HG03196 (cell line): Measurements from ENCODE around the gene DPP10.

Experiments
- ATAC-seq: cut with Tn5 transposase; IDR thresholded peaks from one replicate; pipeline ENCODE4 v1.9.1; 2021; ENCODE audit not compliant: unreplicated experiment

Gene DPP10

DNA sequence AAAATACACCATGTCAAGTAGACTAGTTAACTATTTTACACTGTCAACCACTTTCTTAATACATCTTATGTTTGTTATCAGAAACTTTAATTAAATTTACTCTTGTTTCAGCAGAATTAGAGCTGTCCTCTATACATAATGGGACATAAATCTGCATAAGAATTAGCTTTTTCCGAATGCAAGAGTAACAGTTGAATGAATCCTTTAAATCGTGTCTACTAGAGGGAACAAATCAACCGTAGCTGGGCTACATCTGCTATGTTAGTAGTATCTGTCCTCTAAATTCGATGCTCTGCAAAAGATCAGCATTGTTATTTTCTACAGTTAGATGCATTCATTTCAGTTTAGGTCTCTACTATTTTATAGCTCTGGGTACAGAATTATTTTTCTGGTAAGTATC lies 1090.6 kb downstream of the DPP10 start:
- no peak for ATAC-seq

DNA sequence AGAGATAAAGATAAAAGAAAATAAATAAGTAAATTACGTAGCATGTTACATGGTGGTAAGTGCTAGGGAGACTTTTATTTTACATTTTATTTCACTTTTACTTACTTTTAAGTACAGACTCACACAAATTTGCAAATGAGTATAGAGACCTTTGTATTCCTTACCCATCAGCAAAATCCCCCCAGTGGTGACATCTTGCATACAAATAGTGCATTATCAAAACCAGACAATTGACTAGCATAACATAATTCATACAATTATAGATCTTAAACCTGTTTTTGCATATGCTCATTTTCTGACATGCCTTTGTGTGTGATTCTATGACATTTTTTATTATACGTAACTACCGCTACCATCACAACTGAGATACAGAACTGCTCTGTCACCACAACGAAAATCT lies 1099.4 kb downstream of the DPP10 start:
- ATAC-seq, result no peak

DNA sequence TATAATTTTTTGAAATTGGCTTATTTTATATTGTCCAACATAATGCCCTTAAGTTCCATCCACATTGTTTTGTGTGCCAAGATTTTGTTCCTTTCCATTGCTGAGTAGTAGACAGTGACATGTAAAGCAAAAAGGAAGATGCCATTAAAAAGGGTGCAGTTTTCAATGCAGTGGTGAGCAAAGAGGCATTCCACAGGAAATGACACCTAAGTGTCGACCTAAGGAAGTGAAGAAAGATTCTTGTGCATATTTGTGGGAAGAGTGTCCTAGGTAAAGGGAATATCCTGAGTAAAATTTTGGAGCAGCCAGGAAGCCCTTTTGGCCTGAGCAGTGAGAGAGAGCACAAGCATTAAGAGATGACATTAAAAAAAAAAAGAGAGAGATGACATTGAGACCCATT lies 1099.9 kb downstream of the DPP10 start:
- no peak for ATAC-seq

DNA sequence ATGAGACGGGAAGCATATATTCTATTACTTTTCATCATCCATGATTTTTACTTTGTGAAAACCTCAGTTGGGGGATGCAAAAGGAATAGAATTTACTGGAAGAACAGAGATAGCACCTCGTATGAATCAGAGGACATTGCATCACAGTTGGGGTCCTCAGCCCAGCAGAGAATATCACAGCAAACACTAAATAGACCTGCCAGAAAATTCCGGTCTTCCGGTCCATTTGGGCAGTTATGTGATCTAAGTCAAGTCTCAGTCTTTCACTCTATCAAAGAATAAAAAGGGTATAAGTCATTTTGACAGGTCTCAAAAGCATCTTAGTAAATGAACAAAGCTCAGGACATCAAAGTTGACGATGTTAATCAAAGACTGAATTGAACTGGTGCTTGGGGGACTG lies 1100.6 kb downstream of the DPP10 start:
- ATAC-seq, result no peak

DNA sequence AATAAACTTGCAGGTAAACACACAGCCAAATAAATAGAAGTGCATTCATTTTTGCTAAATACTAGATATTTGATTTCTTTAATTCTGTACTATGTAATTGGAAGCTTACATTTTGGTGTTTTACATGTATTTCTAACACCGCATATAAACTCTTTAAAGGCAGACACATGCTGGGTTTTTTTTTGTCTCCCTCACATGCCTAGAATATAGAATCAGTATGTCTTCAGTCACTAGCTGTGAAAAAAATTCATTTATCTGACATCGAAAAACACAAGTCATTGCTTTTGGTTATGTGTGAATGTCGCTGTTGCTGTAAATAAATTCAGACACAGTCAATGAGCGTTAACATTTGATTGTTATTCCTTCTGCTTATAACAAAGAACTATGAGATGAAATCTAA lies 1101.0 kb downstream of the DPP10 start:
- ATAC-seq, result no peak

DNA sequence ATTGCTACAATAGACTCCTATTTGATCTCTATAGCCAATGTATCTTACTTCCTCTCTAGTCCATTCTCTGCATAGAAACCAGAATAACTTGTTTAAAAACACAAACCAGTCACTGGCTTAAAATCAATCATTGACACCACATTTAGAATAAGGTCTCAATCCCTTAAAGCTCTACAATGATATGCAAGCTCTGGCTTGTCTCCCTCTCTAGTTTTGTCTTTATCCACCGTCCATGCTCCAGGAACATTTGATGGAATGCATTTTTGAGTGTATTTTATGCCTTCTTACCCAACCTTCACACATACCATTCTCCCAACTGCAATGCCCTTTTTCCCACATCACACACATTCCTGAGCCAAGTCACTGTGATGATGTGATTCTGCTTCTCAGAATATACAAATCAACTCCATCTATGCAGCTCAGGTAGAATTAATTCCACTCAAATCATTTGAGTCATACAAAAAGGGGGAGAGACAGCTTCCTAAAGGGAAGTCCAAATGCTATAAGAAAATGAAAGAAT lies 1107.2 kb downstream of the DPP10 start:
- ATAC-seq, result no peak

DNA sequence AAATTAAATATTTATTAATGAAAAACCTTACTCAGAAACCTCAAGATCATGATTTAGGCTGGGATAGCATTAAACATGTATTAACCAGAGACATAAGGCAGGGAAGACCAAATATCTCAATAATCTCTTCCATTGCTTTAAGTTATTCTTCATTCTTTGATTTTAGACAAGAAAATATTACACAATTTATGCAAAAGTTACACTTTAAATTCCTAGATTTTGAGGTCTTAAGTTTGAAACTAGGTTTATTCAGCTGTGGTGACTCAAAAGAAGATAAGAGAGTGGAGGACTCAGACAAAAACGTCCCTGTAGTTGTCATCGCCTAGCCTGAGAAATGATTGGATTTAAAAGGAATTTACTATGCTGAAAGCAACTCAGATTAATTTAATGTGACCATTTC lies 1110.3 kb downstream of the DPP10 start:
- no peak for ATAC-seq

DNA sequence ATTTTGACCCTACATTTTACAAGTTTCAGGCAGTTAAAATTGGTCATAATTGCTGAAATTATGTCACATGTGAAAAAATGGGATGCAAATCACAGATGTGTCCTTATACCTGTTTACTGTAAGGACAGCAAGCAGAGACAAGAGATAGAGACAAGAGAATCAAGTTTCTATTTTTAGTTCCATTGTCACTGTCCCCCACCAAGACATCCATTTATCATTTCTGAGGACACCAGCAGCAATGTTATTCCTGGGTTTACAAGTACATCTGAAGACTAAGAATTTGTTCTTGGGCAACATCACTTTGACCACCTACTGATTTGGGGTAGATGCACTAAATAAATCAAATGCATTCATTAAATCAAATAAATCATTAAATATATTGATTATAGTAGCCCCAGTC lies 1111.7 kb downstream of the DPP10 start:
- ATAC-seq, result no peak

DNA sequence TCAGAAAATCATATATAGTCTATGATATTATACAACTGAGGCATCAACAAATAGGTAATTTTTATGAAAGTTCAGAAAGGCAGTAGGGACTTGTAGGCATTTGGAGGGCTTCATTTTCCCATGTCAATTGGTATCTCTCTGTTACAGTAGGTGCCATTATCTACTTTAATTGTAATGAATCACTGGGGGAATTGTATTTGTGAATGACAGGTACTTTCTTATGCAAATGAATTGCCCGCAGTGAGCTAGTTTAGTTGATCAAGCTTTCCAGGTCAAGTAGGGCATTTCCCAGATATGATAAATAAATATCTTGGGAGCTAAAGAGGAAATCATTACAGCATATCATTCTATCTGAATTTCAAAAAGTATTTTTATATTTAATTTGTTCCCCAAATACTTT lies 1116.3 kb downstream of the DPP10 start:
- ATAC-seq, result no peak

DNA sequence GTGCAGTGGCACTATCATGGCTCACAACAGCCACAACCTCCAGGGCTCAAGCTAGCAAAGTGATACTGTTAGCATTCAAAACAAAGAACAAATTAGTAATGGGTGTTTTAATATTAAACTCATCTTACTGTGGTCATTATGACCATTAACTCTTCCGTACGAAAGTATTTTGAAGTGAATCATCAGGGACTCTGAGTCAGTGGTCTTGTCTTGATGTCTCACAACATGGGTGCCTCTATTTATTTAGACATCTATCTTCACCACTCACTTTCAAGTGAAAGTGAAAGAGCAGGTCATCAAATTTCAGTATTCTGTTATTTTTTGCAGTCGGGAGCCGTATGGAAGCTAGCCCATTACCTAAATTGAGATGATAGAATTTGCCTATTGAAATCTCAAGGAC lies 1118.2 kb downstream of the DPP10 start:
- ATAC-seq, result no peak

DNA sequence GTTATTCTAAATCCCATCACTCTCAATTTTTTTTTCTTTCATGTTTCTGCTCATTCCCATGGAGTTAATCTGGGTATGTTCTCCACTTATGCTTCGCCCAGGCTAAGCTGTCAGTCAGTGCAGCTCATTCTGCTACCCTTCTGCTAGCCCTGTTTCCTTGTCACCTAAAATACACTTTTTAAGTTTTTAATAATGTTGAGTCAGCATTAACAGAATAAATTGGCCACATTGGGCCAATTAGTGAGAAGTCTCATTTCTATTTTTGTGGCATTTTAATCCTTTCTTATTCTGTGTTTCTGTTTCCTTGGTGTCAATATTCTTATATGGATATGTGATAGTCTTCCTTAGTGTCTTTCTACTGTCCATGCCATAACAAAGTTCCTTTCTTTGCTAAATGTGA lies 1126.2 kb downstream of the DPP10 start:
- ATAC-seq, result no peak

DNA sequence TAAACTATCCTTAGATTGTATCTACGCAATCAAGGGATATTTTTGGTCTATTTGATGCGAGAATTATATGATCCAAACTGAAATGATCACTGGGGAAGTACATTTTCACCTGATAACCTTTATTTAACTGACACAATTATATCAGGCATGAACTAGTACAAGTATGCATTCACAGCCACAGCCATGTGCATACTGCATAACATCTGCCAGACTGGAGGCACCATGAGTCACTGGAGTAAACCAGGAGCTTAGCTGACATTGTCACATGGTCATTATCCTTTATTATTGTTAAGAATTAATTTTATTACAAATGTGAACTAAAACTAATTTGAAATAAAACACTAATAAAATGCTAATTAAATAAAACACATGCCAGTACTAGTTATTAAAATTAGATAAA lies 1127.1 kb downstream of the DPP10 start:
- ATAC-seq, result no peak

DNA sequence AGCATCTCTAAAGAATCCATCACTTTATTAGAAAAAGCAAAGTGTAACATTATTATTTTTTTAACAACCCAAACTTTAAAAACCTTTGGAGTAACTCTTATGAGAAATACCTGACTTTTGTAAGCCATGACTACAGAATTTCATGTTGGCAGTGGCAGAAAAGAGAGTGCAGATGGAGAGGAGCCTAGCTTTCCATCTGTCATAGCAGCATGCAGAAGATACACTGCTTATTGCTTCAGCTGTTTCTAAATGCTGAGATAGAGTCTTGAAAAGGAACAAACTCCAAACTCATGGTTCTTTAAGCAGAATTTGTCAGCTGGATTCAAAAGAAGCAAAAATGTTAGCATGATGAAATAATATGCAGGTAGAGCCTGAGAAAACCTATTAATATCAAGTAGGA lies 1130.3 kb downstream of the DPP10 start:
- ATAC-seq, result no peak

DNA sequence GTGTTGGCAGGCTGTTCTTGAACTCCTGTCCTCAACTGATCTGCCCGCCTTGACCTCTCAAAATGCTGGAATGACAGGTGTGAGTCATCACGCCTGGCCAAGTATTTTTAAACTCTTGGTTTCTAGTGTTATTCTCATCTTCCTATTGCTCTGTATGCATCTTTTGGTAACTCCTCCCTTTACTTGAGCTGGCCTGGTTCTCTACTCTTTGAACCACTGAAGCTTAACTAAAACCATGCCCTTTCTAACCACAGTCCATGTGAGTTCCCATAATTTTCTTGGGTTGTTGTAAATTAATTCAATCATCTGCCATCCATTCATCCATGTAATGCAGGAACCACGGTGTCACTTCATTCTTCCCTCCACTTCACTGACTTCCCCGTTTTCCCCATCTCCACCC lies 1131.3 kb downstream of the DPP10 start:
- no peak for ATAC-seq

DNA sequence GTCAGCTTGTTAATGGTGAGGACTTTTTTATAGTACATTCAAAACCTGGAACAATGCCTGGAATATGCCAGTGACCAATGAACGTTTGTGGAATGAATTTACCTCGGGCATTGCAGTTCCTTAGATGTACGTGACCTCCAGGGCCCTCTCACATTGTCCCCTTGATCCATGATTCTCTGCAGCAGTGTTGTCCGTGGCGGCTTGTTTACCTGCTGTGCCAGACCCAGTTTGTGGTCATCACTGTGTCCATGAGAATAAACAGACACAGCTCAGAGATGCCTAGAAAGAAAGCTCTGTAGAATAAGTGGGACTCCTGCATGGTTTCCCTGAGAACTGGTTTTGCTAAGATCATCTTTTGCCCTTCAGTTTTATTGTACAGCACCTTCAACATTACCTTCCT lies 1132.2 kb downstream of the DPP10 start:
- no peak for ATAC-seq

DNA sequence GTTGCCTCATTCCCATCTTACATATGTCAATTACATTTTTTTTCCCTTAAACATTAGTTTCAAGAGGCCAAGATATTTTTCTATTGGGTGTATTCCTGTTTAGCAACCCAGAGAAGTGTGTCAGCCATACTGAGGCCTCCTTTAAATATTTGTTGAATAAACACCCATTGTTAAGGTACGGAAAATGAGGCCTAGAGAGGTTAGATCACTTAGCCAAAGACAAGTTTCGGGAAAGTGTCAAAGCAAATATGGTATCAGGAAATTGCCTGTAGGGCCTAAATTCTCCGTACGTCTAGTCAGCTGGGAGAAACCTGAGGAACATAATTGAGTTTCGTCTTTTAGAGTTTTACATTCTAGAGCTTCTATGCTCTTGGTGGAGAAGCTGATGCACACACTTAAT lies 1138.3 kb downstream of the DPP10 start:
- ATAC-seq, result no peak

DNA sequence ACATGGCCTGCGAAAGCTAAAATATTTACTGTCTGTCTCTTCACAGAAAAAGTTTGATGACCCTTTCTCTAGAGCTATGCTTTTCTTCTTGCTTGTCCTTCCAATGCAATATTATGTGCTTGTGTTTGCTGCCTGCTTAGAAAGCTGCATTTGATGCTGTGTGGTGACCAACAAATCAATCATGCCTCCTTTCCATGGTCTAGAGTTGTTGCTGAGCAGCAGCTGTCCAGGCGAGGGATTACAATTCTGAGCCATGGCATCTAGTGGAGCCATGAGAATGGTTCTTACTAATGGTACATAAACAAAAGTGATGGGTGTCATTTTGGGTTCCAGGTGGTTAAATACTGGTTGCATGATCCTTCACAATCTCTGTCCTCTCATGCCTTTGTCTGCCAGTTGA lies 1142.1 kb downstream of the DPP10 start:
- ATAC-seq, result no peak

DNA sequence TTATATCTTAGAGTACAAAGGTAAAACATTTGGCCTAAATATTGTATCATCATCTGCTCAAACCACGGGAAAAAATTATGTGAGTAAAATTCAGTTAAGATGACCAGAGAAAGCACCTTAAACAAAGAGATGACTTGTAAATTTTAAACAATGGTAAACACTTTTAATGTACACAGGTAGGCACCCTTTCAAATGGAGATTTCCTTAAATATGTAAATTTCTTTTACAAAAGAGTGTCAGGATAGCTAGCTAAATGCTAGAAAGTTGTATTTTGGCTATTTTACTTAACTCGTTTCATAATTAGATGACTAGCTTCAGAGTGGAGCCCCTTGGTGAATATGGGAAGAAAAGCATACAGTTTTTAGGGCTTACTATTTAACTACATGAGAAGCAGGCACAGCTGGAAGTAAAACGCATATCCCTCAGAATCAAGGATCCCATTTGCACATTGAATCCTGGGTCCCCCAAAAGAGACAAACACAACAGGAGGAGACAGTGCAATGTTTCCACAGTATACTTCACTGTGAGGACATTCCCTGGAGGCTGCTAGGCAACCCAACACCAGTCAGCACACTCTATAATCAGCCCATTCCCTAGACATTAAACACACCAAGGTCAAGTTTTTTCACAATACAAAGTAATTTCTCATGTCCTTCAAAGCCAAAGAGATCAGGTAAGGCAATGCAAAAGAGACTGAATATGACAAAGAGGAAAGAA lies 1154.4 kb downstream of the DPP10 start:
- no peak for ATAC-seq

DNA sequence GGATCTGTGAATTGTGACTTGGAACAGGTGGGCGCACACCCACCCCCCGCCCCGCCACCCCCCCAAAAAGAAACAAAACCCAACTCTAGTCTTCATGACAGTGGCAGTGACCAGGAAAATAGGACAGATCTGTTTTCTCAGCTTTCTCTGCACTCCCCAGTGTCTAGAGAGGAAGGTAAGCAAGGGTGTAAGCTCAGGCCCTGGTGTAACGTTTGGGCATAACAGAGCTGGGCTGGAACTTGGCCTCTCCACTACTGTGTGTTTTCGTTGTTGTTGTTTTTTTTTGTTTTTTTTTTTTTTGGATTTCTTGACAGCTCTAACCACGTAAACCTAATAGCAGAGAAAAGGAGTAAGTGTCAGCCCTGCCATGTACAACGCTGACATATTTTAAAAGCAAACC lies 1160.8 kb downstream of the DPP10 start:
- no peak for ATAC-seq

DNA sequence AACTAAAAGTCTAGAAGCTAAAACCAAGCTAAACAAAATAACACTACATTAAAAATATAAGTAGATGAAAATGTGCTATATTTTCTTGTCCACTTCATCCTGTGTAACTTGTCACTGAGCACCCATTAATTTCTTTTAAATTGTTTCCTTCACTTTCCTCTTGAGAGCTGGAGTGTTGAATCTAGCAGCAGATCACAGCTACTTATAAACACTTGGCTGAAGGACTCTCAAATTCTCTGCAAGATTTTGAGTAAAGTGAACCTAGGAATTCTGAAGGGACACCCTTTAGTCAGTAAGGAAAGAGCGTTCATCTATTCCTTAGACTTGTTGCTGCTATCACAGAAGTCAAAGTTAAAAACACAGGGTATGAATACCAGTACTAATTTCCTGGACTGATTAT lies 1163.9 kb downstream of the DPP10 start:
- no peak for ATAC-seq

DNA sequence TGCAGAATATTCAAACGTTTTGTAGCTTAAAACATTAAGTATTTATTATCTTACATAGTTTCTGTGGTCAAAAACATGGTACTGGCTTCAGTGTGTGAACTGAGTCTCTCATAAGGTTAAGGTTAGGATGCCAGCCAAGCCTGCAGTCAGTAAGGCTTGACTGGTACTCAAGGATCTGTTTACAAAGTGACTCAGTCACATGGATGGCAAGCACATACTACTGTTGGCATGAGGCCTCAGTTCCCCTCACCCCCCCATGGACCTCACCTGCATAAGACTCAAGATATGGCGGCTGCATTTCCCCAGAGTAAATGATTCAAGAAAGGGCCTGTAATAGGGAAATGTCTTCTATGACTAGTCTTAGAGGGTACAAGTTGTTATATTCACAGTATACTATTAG lies 1167.5 kb downstream of the DPP10 start:
- no peak for ATAC-seq

DNA sequence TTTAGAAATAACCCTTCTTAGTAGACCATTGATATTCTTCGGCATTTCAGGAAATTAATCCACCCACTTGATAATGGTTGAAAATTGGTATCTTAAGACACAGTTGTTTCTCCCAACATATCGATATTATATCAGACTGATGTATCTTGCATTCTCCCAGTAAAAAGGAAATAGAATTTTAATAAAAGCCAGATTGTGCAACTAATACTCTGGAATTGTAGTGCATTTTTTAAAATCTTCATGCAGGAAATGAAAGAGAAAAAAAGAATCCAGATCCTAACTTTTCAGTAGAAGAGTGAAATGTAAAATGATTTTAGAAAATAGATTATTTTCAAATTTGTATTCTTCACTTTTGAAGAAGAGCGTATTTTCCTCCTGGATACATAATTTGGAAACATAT lies 1168.4 kb downstream of the DPP10 start:
- no peak for ATAC-seq

DNA sequence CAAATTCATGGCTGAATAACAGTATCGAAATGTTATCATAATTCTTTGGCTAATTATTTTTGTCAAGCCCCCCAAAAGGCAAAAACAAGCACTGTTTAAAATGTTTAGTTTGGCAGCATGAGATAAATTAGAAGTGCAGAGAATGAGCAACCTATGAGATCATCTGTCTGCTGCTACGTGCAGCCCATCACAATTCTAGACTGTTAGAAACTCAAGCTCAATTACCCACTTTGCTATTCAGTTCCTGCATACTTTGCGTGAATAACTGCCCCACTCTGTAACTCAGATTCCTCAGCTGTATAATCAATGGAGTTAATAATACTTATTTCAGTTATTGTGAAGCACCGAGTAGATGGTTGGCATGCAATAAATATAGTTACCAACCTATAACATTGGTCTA lies 1181.9 kb downstream of the DPP10 start:
- no peak for ATAC-seq
